Mammary epithelial cell (primary cell): ENCODE results near the gene SPEM3.

Experiments used
- EZH2 ChIP-seq: IDR thresholded peaks from 2 replicates; pipeline ENCODE4 v1.6.1; 2012; ENCODE audit warnings: low read length, inconsistent platforms, borderline replicate concordance
- TF ChIP-seq, protein P1 (sequence below), 2 donors: IDR thresholded peaks in 1 of 2; conservative IDR thresholded peaks in 1 of 2; 2 replicates each; pipeline ENCODE4 v1.5.1; 2011 to 2012; ENCODE audit warnings: inconsistent platforms in 2 of 2, low read length in 2 of 2, mild to moderate bottlenecking in 2 of 2, control low read depth in 1 of 2, low read depth in 1 of 2; ENCODE audit not compliant: insufficient read depth in 1 of 2; ENCODE audit errors: extremely low read depth in 1 of 2

DNA sequence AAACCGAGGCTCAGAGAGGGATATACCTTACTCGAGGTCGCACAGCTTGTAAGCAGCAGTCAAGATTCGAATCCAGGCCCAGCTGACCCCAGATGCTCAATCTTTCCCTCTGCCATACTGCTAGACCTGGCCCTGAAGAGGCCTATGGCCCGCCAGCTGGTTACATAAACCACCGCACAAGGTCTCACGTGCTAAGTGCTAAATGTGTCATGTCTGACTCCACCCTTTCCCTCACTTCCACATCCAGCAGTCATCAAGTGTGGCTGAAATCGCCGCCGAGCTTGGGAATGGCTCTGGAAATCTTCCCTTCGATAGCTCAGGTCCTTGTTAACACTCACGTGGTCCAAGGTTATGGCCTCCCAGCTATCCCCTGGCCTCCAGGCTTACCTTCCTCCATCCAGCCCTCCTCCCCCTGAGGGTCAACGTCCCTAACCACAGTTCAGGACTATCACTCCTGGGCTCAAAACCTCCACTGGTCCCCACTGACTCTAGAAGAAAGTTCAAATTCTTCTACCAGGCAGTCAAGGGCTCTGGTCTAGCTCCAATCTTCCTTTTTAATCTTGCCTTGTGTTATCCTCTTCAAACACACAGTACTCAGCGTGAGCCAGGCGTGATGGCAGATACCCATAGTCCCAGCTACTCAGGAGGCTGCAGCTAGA, 47.2 kb downstream of the SPEM3 start:
- TF ChIP-seq, protein P1, sequence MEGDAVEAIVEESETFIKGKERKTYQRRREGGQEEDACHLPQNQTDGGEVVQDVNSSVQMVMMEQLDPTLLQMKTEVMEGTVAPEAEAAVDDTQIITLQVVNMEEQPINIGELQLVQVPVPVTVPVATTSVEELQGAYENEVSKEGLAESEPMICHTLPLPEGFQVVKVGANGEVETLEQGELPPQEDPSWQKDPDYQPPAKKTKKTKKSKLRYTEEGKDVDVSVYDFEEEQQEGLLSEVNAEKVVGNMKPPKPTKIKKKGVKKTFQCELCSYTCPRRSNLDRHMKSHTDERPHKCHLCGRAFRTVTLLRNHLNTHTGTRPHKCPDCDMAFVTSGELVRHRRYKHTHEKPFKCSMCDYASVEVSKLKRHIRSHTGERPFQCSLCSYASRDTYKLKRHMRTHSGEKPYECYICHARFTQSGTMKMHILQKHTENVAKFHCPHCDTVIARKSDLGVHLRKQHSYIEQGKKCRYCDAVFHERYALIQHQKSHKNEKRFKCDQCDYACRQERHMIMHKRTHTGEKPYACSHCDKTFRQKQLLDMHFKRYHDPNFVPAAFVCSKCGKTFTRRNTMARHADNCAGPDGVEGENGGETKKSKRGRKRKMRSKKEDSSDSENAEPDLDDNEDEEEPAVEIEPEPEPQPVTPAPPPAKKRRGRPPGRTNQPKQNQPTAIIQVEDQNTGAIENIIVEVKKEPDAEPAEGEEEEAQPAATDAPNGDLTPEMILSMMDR (conservative IDR thresholded peaks at IDR 0.05 in 1 of 2, IDR thresholded peaks at IDR 0.05 in 1 of 2; ENCODE audit: extremely low read depth in 1 of 2, insufficient read depth in 1 of 2, low read depth in 1 of 2, low read length in 2 of 2) = no peak
- TF ChIP-seq EZH2 = no peak
